Muscle layer of duodenum (tissue), 2 donors: ENCODE data around the gene FAM163A.

ENCODE experiments used
- H3K27ac ChIP-seq: one replicate; pipeline ENCODE4 v1.7.0; 2013; ENCODE audit warnings: mild to moderate bottlenecking, low read length
- H3K27me3 ChIP-seq: one replicate; pipeline ENCODE4 v1.7.0; 2013; ENCODE audit warnings: low read depth, mild to moderate bottlenecking, control low read depth, low read length
- H3K36me3 ChIP-seq, 2 donors: one replicate each; pipeline ENCODE4 v1.7.0; 2013; ENCODE audit warnings: low read length in 2 of 2, control low read depth in 1 of 2, mild to moderate bottlenecking in 1 of 2; ENCODE audit not compliant: insufficient read depth in 2 of 2, control insufficient read depth in 1 of 2
- H3K4me1 ChIP-seq, 2 donors: one replicate each; pipeline ENCODE4 v1.7.0; 2013; ENCODE audit warnings: low read length in 2 of 2, mild to moderate bottlenecking in 2 of 2, control low read depth in 1 of 2, moderate library complexity in 1 of 2; ENCODE audit not compliant: insufficient read depth in 2 of 2, control insufficient read depth in 1 of 2
- H3K4me3 ChIP-seq, 2 donors: one replicate each; pipeline ENCODE4 v1.7.0; 2013; ENCODE audit warnings: low read length in 2 of 2, low read depth in 1 of 2, mild to moderate bottlenecking in 1 of 2
- H3K9me3 ChIP-seq, 2 donors: one replicate each; pipeline ENCODE4 v1.7.0; 2013; ENCODE audit warnings: low read length in 2 of 2, control low read depth in 1 of 2, mild to moderate bottlenecking in 1 of 2; ENCODE audit not compliant: control insufficient read depth in 1 of 2
- donor health status: healthy.

FAM163A gene

DNA sequence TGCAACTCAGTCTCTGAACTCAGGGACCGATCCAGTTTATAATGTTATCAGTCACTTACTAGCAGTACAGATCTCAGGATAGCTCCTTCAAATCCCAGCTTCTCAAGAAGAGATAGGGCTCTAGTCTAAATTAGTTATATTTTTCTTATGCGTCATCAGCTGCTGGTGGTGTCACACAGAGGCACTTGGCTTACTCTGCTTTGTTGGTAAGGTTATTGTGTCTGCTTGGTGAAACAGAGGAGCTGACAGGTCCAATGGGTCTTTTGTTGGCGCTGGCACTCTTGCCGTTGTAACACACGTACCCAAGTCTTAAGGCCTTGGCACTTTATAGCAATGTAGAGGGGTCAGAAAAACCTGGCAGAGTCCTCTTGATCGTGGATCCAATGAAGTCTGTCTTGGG lies 122.3 kb downstream of the FAM163A start:
- Histone ChIP-seq H3K36me3 (peaks cover 35 to 38% of the 10 kb centered on the region in 2 donors), H3K9me3 (no peaks in the 10 kb centered on the region)

More for the DNA sequence above, 122.3 kb downstream of the FAM163A start:
- H3K27me3 ChIP-seq = no peaks in the 10 kb centered on the region
- H3K27ac ChIP-seq = no peak overlapping the region
- H3K4me3 ChIP-seq = no peak overlapping the region
- H3K4me1 ChIP-seq = peaks cover 0 to 5% of the 10 kb centered on the region in 2 donors
